ENCODE measurements around the gene MYO1H.

The MYO1H gene

GRCh38 chr12:109343677-109344076 is 4.0 kb upstream of the MYO1H start:
- TF ChIP-seq CTCF (IDR thresholded peaks at IDR 0.05; ENCODE audit: low read depth, low read length), result no peak
- H3K4me3 ChIP-seq (replicated peaks in 1 of 2; ENCODE audit: low read depth in 2 of 2, low read length in 2 of 2), result no peak overlapping the region
- DNase-seq (ENCODE audit: low read depth in 2 of 2), result no peak

- TF ChIP-seq CTCF (IDR thresholded peaks at IDR 0.05; ENCODE audit: low read depth, low read length), result no peak
- no peak for DNase-seq (ENCODE audit: low read depth in 2 of 2)
- H3K4me3 ChIP-seq (replicated peaks in 1 of 2; ENCODE audit: low read depth in 2 of 2, low read length in 2 of 2), result no peak overlapping the region
These were observed 2.3 kb upstream of the MYO1H start for GRCh38 chr12:109345428-109345827.

- TF ChIP-seq CTCF (IDR thresholded peaks at IDR 0.05; ENCODE audit: low read depth, low read length), result no peak
- DNase-seq (ENCODE audit: low read depth in 2 of 2), result no peak
- H3K4me3 ChIP-seq (replicated peaks in 1 of 2; ENCODE audit: low read depth in 2 of 2, low read length in 2 of 2), result no peak overlapping the region
These were observed 780 bp upstream of the MYO1H start for GRCh38 chr12:109346920-109347319.

DNA sequence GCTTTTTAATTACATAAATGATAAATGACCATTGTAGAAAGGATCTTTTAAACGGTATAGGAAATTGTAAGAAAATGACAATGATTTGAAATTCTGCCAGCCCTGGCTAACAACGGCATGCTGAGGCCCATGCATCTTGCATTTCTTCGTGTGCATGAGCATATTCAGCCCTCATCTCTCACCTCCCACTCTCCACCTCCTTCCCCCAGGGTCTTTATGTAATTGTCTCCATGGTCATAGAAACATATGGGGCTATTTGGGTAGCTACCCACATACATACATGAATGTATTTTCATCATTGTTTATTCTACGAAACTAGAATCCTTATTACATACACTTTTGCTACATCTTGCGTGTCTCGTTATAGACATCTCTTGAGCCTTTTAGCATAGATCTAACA is 4.5 kb downstream of the MYO1H start:
- H3K4me3 ChIP-seq (replicated peaks in 1 of 2; ENCODE audit: low read depth in 2 of 2, low read length in 2 of 2), result no peak overlapping the region
- no peak for TF ChIP-seq CTCF (IDR thresholded peaks at IDR 0.05; ENCODE audit: low read depth, low read length)
- DNase-seq (ENCODE audit: low read depth in 2 of 2), result no peak

GRCh38 chr12:109356577-109356976 is 8.9 kb downstream of the MYO1H start:
- H3K4me3 ChIP-seq (replicated peaks in 1 of 2; ENCODE audit: low read depth in 2 of 2, low read length in 2 of 2), result no peak overlapping the region
- DNase-seq (ENCODE audit: low read depth in 2 of 2), result no peak
- no peak for TF ChIP-seq CTCF (IDR thresholded peaks at IDR 0.05; ENCODE audit: low read depth, low read length)

DNA sequence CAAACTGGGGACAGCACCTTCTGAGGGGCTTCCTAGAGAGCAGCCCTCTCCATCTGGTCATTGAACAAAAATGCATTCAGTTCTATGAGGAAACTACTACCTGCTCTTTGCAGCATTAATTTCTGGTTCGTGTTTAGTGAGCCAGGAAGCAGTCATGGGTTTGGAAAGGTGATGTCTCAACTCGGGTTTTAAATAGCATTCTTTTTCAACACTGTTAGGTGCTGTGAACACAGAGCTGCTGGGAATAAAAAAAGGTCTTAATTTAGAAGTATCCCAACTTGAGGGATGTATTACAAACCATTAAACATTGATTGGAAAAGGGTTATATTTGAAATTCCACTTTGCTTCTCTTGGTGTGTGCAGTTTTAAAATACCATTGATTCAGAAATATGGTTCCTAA is 9.3 kb downstream of the MYO1H start:
- no peak overlapping the region for H3K4me3 ChIP-seq (replicated peaks in 1 of 2; ENCODE audit: low read depth in 2 of 2, low read length in 2 of 2)
- no peak for DNase-seq (ENCODE audit: low read depth in 2 of 2)
- TF ChIP-seq CTCF (IDR thresholded peaks at IDR 0.05; ENCODE audit: low read depth, low read length), result no peak

DNA sequence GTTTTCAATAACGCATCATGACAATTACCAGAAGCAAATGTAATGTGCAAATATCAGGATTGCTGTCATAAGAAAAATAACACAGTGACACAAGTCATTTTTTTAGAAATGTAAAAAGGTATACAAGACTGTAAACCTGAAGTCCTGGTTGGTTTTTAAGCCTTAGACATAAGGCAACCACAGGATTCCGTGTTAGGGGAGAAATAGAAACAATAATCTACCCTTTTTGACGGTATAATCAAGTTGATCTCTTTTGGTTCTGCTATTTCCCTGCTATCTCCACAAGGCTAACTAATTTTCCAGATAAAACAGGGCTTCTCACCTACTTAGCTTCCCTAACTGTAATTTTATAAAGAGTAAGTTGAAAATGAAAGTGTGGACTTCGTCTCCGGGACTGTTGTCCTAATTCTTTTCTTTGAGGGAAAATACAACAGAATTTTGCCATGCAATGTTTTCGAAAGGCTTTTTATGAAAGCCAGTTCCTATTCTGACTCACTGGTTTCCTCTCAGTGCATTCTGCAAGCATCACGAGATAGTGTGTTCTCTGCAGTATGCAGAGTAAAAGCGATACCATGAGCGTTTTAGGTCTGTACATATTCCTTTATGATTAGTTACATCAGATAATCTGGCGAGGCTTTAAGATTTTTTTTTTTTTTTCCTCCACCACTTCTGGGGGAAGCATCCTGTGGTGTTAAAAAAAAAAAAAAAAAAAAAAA is 10.6 kb downstream of the MYO1H start:
- TF ChIP-seq CTCF (IDR thresholded peaks at IDR 0.05; ENCODE audit: low read depth, low read length), result no peak
- peak; percentile 40 to 59 for DNase-seq (ENCODE audit: low read depth in 2 of 2)
- H3K4me3 ChIP-seq (replicated peaks in 1 of 2; ENCODE audit: low read depth in 2 of 2, low read length in 2 of 2), result no peak overlapping the region

Measured in cardiac fibroblast (primary cell).